KMS-11 (cell line): ENCODE data around the gene LRRC1.

Source experiments
- H2AFZ ChIP-seq: fragments of 200-600 bp; sonication (generic); 2 replicates; pipeline ENCODE4 v1.6.1; 2016; ENCODE audit warnings: antibody characterized with exemption, mixed run types, low read depth
- H3K27ac ChIP-seq: fragments of 200-600 bp; sonication (generic); 2 replicates; pipeline ENCODE4 v1.6.1; 2016; ENCODE audit warnings: mild to moderate bottlenecking, mixed run types
- H3K27me3 ChIP-seq: fragments of 200-600 bp; sonication (generic); 2 replicates; pipeline ENCODE4 v1.6.1; 2017; ENCODE audit warnings: mild to moderate bottlenecking, low read depth, mixed run types, moderate library complexity; ENCODE audit not compliant: insufficient read depth
- H3K36me3 ChIP-seq: fragments of 200-600 bp; sonication (generic); 2 replicates; pipeline ENCODE4 v1.6.1; 2017; ENCODE audit warnings: mild to moderate bottlenecking, mixed run types; ENCODE audit not compliant: insufficient read depth
- H3K4me1 ChIP-seq: fragments of 200-600 bp; sonication (generic); 2 replicates; pipeline ENCODE4 v1.6.1; 2016; ENCODE audit warnings: mild to moderate bottlenecking, low read depth, mixed run types; ENCODE audit not compliant: poor library complexity, severe bottlenecking
- H3K4me2 ChIP-seq: fragments of 200-600 bp; sonication (generic); 2 replicates; pipeline ENCODE4 v1.7.0; 2016; ENCODE audit warnings: mild to moderate bottlenecking, mixed run types
- H3K4me3 ChIP-seq: fragments of 200-600 bp; sonication (generic); IDR thresholded peaks from 2 replicates; pipeline ENCODE4 v1.6.1; 2017; ENCODE audit warnings: low read depth, low read length, mixed read lengths; ENCODE audit not compliant: insufficient read depth
- H3K79me2 ChIP-seq: fragments of 200-600 bp; sonication (generic); 2 replicates; pipeline ENCODE4 v1.6.1; 2016; ENCODE audit warnings: low read depth, mixed run types; ENCODE audit not compliant: insufficient read depth
- H3K9ac ChIP-seq: fragments of 200-600 bp; sonication (generic); 2 replicates; pipeline ENCODE4 v1.6.1; 2016; ENCODE audit warnings: mild to moderate bottlenecking, mixed run types
- H4K20me1 ChIP-seq: fragments of 200-600 bp; sonication (generic); 2 replicates; pipeline ENCODE4 v1.6.1; 2016; ENCODE audit warnings: mild to moderate bottlenecking, mixed run types; ENCODE audit not compliant: insufficient read depth
- CTCF ChIP-seq: fragments of 200-600 bp; sonication (generic); conservative IDR thresholded peaks from 2 replicates; pipeline ENCODE4 v1.6.1; 2017; ENCODE audit warnings: low read depth, mild to moderate bottlenecking, antibody characterized with exemption, low read length, moderate library complexity, mixed read lengths

LRRC1 gene

DNA sequence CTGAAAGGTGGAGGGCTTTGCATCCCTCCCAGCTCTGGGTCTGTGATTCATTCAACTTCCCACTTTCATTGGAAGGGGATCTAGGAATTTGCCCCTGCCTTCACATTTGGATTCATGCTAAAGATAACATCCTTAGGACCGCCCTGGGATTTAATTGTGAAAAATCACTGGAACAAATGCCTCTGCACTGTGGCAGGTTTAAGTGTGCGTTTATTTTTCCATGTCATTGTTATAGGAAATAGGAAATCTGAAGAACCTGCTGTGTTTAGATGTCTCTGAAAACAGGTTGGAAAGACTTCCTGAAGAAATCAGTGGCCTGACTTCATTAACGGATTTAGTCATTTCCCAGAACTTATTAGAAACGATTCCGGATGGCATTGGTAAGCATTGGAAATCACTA, 104.7 kb downstream of the LRRC1 start:
- Histone ChIP-seq H3K27me3 (no peaks in the 10 kb centered on the region), H3K36me3 (no peaks in the 10 kb centered on the region)

GRCh38 chr6:53903357-53903756, 108.6 kb downstream of the LRRC1 start:
- no peak overlapping the region for H3K4me3 ChIP-seq
- no peak for TF ChIP-seq CTCF
- no peaks in the 10 kb centered on the region for H3K36me3 ChIP-seq
- no peak overlapping the region for H3K9ac ChIP-seq
- H4K20me1 ChIP-seq, result no peaks in the 10 kb centered on the region
- peaks cover 8% of the 10 kb centered on the region for H3K4me1 ChIP-seq
- H3K79me2 ChIP-seq, result no peaks in the 10 kb centered on the region
- no peaks in the 10 kb centered on the region for H3K27me3 ChIP-seq
- no peak overlapping the region for H3K27ac ChIP-seq
- no peak overlapping the region for H2AFZ ChIP-seq
- no peak overlapping the region for H3K4me2 ChIP-seq

More for the DNA sequence above, 104.7 kb downstream of the LRRC1 start:
- Histone ChIP-seq H2AFZ (no peak overlapping the region), H3K4me3 (no peak overlapping the region), H4K20me1 (no peaks in the 10 kb centered on the region), H3K79me2 (no peaks in the 10 kb centered on the region), H3K9ac (no peak overlapping the region), H3K4me1 (peaks cover 43% of the 10 kb centered on the region), H3K27ac (no peak overlapping the region), H3K4me2 (no peak overlapping the region)
- TF ChIP-seq CTCF, result no peak

- Histone ChIP-seq H3K4me2 (no peak overlapping the region), H4K20me1 (no peaks in the 10 kb centered on the region), H3K4me1 (peaks cover 2% of the 10 kb centered on the region), H2AFZ (no peak overlapping the region), H3K27ac (no peak overlapping the region), H3K9ac (no peak overlapping the region), H3K36me3 (no peaks in the 10 kb centered on the region), H3K79me2 (no peaks in the 10 kb centered on the region), H3K4me3 (no peak overlapping the region), H3K27me3 (no peaks in the 10 kb centered on the region)
- TF ChIP-seq CTCF, result no peak
Measured at GRCh38 chr6:53906103-53906502, 111.3 kb downstream of the LRRC1 start.

DNA sequence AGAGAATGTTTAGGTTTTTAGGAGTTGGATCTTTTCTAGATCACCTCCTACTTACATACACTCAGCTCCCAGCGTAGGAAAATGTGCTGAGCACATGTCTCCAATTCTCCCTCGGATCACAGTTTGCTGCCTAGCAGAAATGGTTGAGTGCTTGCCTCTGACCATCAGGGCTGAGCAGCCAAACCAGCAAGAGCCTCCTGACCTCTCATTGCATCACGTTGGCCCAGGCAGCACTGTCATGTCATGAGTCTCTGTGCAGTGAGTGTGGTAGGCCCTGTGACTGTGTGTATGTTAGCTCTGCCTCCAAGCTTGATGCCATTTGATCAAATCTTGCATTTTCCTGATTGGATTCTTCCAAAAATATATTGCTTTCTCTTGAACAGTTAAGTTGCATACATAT, 112.0 kb downstream of the LRRC1 start:
- H3K4me1 ChIP-seq, result no peaks in the 10 kb centered on the region
- no peak overlapping the region for H2AFZ ChIP-seq
- H3K36me3 ChIP-seq, result no peaks in the 10 kb centered on the region
- H3K79me2 ChIP-seq, result no peaks in the 10 kb centered on the region
- H3K4me3 ChIP-seq, result no peak overlapping the region
- H4K20me1 ChIP-seq, result no peaks in the 10 kb centered on the region
- no peaks in the 10 kb centered on the region for H3K27me3 ChIP-seq
- no peak overlapping the region for H3K27ac ChIP-seq
- no peak for TF ChIP-seq CTCF
- H3K4me2 ChIP-seq, result no peak overlapping the region
- no peak overlapping the region for H3K9ac ChIP-seq
